T-cell (primary cell): Measurements from ENCODE around the gene PPP1R37. TPM values are rescaled to one million over a fixed set of nuclear protein-coding genes. Genes with fewer than 3 reads are reported as not detected.

ENCODE experiments used
- ATAC-seq, 4 experiments: fragments of 200-7000 bp in 3 of 4; fragments of 150-1000 bp in 1 of 4; cut with Tn5 transposase; replicated peaks in 1 of 4; 1 replicate in 3 of 4; 2 replicates in 1 of 4; pipeline ENCODE4 v1.10.0; 2021; ENCODE audit warnings: moderate library complexity in 3 of 4, mild to moderate bottlenecking in 2 of 4, moderate number of reproducible peaks in 1 of 4
- CTCF ChIA-PET, 2 donors: fragments of 300-600 bp; sonication (Branson Sonifier 250); formaldehyde crosslinking; loops; one replicate each; lab custom pipeline; 2022; ENCODE audit warnings: antibody characterized with exemption in 2 of 2; lab: Charles Lee
- POLR2A ChIA-PET, 2 donors: fragments of 300-600 bp; sonication (Branson Sonifier 250); formaldehyde crosslinking; loops; one replicate each; lab custom pipeline; 2022; ENCODE audit warnings: antibody characterized with exemption in 2 of 2; lab: Charles Lee
- DNase-seq, 35 experiments: peaks; one replicate each; pipeline versions ENCODE4 v3.0.0 to v3.0.0-alpha.2; 2013 to 2023
- H3K27ac ChIP-seq: one replicate; pipeline ENCODE4 v1.5.1; 2013; ENCODE audit warnings: low read length
- H3K27me3 ChIP-seq, 2 experiments: replicated peaks in 1 of 2; 1 replicate in 1 of 2; 2 replicates in 1 of 2; pipeline versions ENCODE4 v1.6.1 to v1.7.0; 2013; ENCODE audit warnings: low read length in 1 of 2, mixed read lengths in 1 of 2; ENCODE audit not compliant: control insufficient read depth in 2 of 2, insufficient read depth in 2 of 2; ENCODE audit errors: extremely low read depth in 1 of 2
- H3K36me3 ChIP-seq, 2 donors: 1 replicate in 1 of 2; 2 replicates in 1 of 2; pipeline versions ENCODE4 v1.6.1 to v1.7.0; 2013; ENCODE audit warnings: low read length in 1 of 2; ENCODE audit not compliant: control insufficient read depth in 2 of 2, insufficient read depth in 1 of 2; ENCODE audit errors: extremely low read depth in 1 of 2
- H3K4me1 ChIP-seq, 2 experiments: 1 replicate in 1 of 2; 2 replicates in 1 of 2; pipeline versions ENCODE4 v1.6.1 to v1.7.0; 2013; ENCODE audit warnings: low read length in 2 of 2, mixed read lengths in 1 of 2; ENCODE audit not compliant: insufficient read depth in 2 of 2, control insufficient read depth in 1 of 2; ENCODE audit errors: extremely low read depth in 1 of 2
- H3K4me3 ChIP-seq, 2 donors: 1 replicate in 1 of 2; 2 replicates in 1 of 2; pipeline versions ENCODE4 v1.5.1 to v1.7.0; 2013; ENCODE audit warnings: mild to moderate bottlenecking in 2 of 2, low read length in 1 of 2, moderate library complexity in 1 of 2; ENCODE audit not compliant: control insufficient read depth in 1 of 2; ENCODE audit errors: extremely low read depth in 1 of 2
- H3K9me3 ChIP-seq: 2 replicates; pipeline ENCODE4 v1.7.0; 2013
- H3K27ac Mint-ChIP-seq, 2 donors: one replicate each; pipeline ENCODE4 v1.8.0; 2020 to 2021; ENCODE audit warnings: mild to moderate bottlenecking in 2 of 2, mixed read lengths in 2 of 2
- H3K27me3 Mint-ChIP-seq, 2 donors: one replicate each; pipeline ENCODE4 v1.8.0; 2021 to 2022; ENCODE audit warnings: mixed read lengths in 2 of 2
- H3K36me3 Mint-ChIP-seq: one replicate; pipeline ENCODE4 v1.8.0; 2021; ENCODE audit warnings: mixed read lengths
- H3K4me1 Mint-ChIP-seq, 3 donors: one replicate each; pipeline ENCODE4 v1.8.0; 2020 to 2022; ENCODE audit warnings: mixed read lengths in 3 of 3, mild to moderate bottlenecking in 1 of 3
- H3K4me3 Mint-ChIP-seq, 3 donors: one replicate each; pipeline ENCODE4 v1.8.0; 2020 to 2022; ENCODE audit warnings: mild to moderate bottlenecking in 3 of 3, mixed read lengths in 3 of 3, moderate library complexity in 3 of 3
- H3K9me3 Mint-ChIP-seq, 3 donors: one replicate each; pipeline ENCODE4 v1.8.0; 2020 to 2022; ENCODE audit warnings: mixed read lengths in 3 of 3
- WGBS: methylation state at CpG from one replicate; pipeline ENCODE4 v1.1.5; 2013; ENCODE audit warnings: missing lambda C conversion rate; ENCODE audit not compliant: insufficient coverage; 5-methylcytosine and 5-hydroxymethylcytosine counted together
- total RNA-seq, 35 experiments: library from RNA in 6 of 35; stranded (reverse) in 6 of 35; fragments of 120-200 nt in 1 of 35; gene quantifications; one replicate each; pipeline versions ENCODE4 v1.2.1 to v1.2.4 and lab custom pipeline; 2013 to 2026

PPP1R37 gene
- total RNA-seq, 5 donors from 2014 or later (not counting 1 experiment from before 2014, with no cell fraction given): 17.2 to 35.2 (median 30.4) TPM

DNA sequence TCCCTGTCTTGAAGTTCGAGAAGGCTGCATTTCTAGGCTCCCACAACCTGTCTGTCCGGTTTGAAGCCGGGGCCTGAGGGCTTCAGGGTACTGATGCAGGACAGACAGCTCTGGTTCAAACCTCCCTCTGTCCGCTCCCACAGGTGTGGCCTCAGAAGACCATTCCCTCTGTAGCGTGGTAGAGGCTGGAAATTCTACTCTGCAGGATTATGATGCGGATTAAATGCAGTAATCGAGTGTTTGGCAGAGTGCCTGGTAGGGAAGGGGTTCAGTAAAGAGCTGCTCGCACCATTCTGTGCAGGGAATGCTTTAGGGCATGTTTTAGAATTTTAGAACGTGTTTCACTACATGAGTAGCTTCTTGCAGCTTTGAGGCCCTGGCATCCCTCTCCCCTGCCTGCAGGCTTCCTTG is 30.5 kb downstream of the PPP1R37 start:
- ChIA-PET POLR2A (no interaction called here), CTCF (no interaction called here)
- Histone ChIP-seq H3K9me3 (no peaks in the 10 kb centered on the region), H3K27me3 (no peaks in the 10 kb centered on the region), H3K27ac (no peak overlapping the region), H3K4me1 (peaks cover 7 to 44% of the 10 kb centered on the region in 2 experiments), H3K36me3 (no peaks in the 10 kb centered on the region), H3K4me3 (no peak overlapping the region)
- H3K4me3 Mint-ChIP-seq: no peak overlapping the region
- no peaks in the 10 kb centered on the region for H3K27me3 Mint-ChIP-seq
- no peak for ATAC-seq
- H3K4me1 Mint-ChIP-seq: peaks cover 50 to 53% (median 53%) of the 10 kb centered on the region in 3 donors
- no peak overlapping the region for H3K27ac Mint-ChIP-seq
- no peak for DNase-seq
- H3K36me3 Mint-ChIP-seq: no peaks in the 10 kb centered on the region
- H3K9me3 Mint-ChIP-seq: no peaks in the 10 kb centered on the region
- WGBS: 97% methylated on average over 7 of the region's 9 CpGs

DNA sequence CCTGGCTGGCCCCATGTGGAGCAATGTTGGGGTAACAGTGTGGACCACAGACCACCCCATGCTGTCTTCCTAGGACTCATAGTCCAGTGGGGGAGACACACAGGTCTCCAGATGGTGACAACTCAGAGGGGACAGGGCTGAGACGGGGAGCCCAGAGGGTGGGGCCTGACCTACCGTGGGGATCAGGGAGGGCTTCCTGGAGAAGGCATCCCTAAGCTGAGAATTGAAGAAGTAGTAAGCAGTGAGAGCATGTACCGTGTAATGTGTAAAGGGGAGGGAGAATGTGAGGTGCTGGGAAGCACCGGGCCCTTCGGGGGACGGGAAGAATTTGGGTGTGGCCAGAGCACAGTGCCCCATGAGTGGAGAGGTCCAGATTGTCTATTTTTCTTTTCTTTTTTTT is 31.0 kb downstream of the PPP1R37 start:
- peak overlapping the region in 1 of 2 donors; percentile 11 for H3K27ac Mint-ChIP-seq
- 85% methylated on average over 3 of the region's 6 CpGs for WGBS
- CTCF ChIA-PET: no interaction called here

GRCh38 chr19:45125360-45125759 is 32.4 kb downstream of the PPP1R37 start:
- no peak for DNase-seq
- H3K36me3 Mint-ChIP-seq: no peaks in the 10 kb centered on the region
- POLR2A ChIA-PET: interaction anchor here in 1 of 2 donors (0.7 kb wide), 1 partner anchor 125 kb away, joined by 3 read pairs; no protein-coding TSS in a partner anchor

More for the DNA sequence above, 31.0 kb downstream of the PPP1R37 start:
- H3K27ac ChIP-seq: no peak overlapping the region
- no peaks in the 10 kb centered on the region for H3K9me3 Mint-ChIP-seq
- H3K27me3 Mint-ChIP-seq: no peaks in the 10 kb centered on the region
- H3K27me3 ChIP-seq: no peaks in the 10 kb centered on the region
- no peak overlapping the region for H3K4me3 ChIP-seq
- H3K36me3 ChIP-seq: no peaks in the 10 kb centered on the region
- no peaks in the 10 kb centered on the region for H3K36me3 Mint-ChIP-seq
- H3K4me1 Mint-ChIP-seq: peaks cover 45 to 48% (median 47%) of the 10 kb centered on the region in 3 donors
- DNase-seq: no peak
- ATAC-seq: no peak
- H3K4me3 Mint-ChIP-seq: no peak overlapping the region
- POLR2A ChIA-PET: no interaction called here
- peaks cover 6 to 38% of the 10 kb centered on the region in 2 experiments for H3K4me1 ChIP-seq
- H3K9me3 ChIP-seq: no peaks in the 10 kb centered on the region

GRCh38 chr19:45125975-45126493 is 33.1 kb downstream of the PPP1R37 start:
- Mint-ChIP-seq H3K27me3 (no peaks in the 10 kb centered on the region), H3K4me1 (peaks cover 29 to 31% (median 30%) of the 10 kb centered on the region in 3 donors), H3K27ac (no peak overlapping the region), H3K9me3 (no peaks in the 10 kb centered on the region), H3K36me3 (no peaks in the 10 kb centered on the region), H3K4me3 (no peak overlapping the region)
- ATAC-seq (peak; percentile 75 to 93 (median 86)), DNase-seq (peak; percentile 25 to 79 (median 60))
- Histone ChIP-seq H3K4me1 (peaks cover 2 to 28% of the 10 kb centered on the region in 2 experiments), H3K36me3 (no peaks in the 10 kb centered on the region), H3K4me3 (no peak overlapping the region), H3K9me3 (no peaks in the 10 kb centered on the region), H3K27ac (no peak overlapping the region), H3K27me3 (no peaks in the 10 kb centered on the region)
- CTCF ChIA-PET: interaction anchor here in 1 of 2 donors (1.2 kb wide), 1 partner anchor 22 kb away, joined by 3 read pairs; no protein-coding TSS in a partner anchor
- 63% methylated on average over 11 of the region's 12 CpGs for WGBS
- POLR2A ChIA-PET: interaction anchor here in 1 of 2 donors (0.6 to 0.7 kb wide), 3 partner anchors 20 to 126 kb away, joined by 3 to 4 read pairs (median 4); no protein-coding TSS in a partner anchor

More at GRCh38 chr19:45125360-45125759, 32.4 kb downstream of the PPP1R37 start:
- ATAC-seq: no peak
- no peak overlapping the region for H3K4me3 ChIP-seq
- H3K27ac ChIP-seq: no peak overlapping the region
- H3K9me3 ChIP-seq: no peaks in the 10 kb centered on the region
- Mint-ChIP-seq H3K27me3 (no peaks in the 10 kb centered on the region), H3K9me3 (no peaks in the 10 kb centered on the region), H3K4me3 (no peak overlapping the region), H3K4me1 (peaks cover 35 to 38% (median 36%) of the 10 kb centered on the region in 3 donors), H3K27ac (no peak overlapping the region)
- peaks cover 2 to 31% of the 10 kb centered on the region in 2 experiments for H3K4me1 ChIP-seq
- H3K27me3 ChIP-seq: no peaks in the 10 kb centered on the region
- no peaks in the 10 kb centered on the region for H3K36me3 ChIP-seq
- CTCF ChIA-PET: interaction anchor here (0.6 to 1.2 kb wide), 4 partner anchors 12 to 87 kb away, joined by 3 read pairs; no protein-coding TSS in a partner anchor
- WGBS: 100% methylated on average over 2 of the region's 9 CpGs

- ChIA-PET CTCF (interaction anchor here in 1 of 2 donors (0.6 kb wide), 1 partner anchor 34 kb away, joined by 5 read pairs; no protein-coding TSS in a partner anchor), POLR2A (no interaction called here)
- Mint-ChIP-seq H3K36me3 (no peaks in the 10 kb centered on the region), H3K27ac (no peak overlapping the region), H3K27me3 (no peaks in the 10 kb centered on the region), H3K9me3 (no peaks in the 10 kb centered on the region), H3K4me3 (no peak overlapping the region), H3K4me1 (peaks cover 23 to 25% (median 24%) of the 10 kb centered on the region in 3 donors)
- ATAC-seq (no peak), DNase-seq (no peak)
- H3K27ac ChIP-seq: no peak overlapping the region
- no peaks in the 10 kb centered on the region for H3K36me3 ChIP-seq
- H3K27me3 ChIP-seq: no peaks in the 10 kb centered on the region
- H3K9me3 ChIP-seq: no peaks in the 10 kb centered on the region
- H3K4me1 ChIP-seq: peaks cover 0 to 22% of the 10 kb centered on the region in 2 experiments
- 78% methylated on average over 2 of the region's 7 CpGs for WGBS
- no peak overlapping the region for H3K4me3 ChIP-seq
Measured at GRCh38 chr19:45126654-45127053, 33.7 kb downstream of the PPP1R37 start.

DNA sequence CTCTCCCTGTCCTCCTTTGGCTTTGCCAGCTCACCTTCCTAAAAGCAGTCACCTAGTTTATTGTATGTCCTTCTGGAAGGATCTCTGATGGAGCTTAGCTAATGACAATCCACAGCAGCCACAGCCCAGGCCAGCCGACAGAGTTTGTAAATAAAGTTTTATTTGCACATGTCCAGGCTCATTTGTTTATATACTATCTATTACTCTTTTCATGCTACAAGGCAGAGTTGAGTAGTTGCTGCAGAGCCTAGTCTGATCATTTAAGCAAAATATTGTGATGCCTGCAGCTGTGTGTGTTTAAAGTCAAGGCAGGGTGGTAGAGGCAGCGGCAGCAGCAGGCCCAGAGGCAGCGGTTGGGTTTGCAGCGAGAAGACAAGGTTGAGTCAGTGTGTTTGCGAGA is 35.2 kb downstream of the PPP1R37 start:
- WGBS: 100% methylated on average over 3 of the region's 5 CpGs
- no peak overlapping the region for H3K4me3 ChIP-seq
- no peak for ATAC-seq
- no peaks in the 10 kb centered on the region for H3K36me3 Mint-ChIP-seq
- no peaks in the 10 kb centered on the region for H3K27me3 ChIP-seq
- no peak overlapping the region for H3K4me3 Mint-ChIP-seq
- ChIA-PET CTCF (interaction anchor here in 1 of 2 donors (0.6 kb wide), 1 partner anchor 298 kb away, joined by 3 read pairs; no protein-coding TSS in a partner anchor), POLR2A (no interaction called here)
- H3K27me3 Mint-ChIP-seq: no peaks in the 10 kb centered on the region
- H3K27ac Mint-ChIP-seq: no peak overlapping the region
- H3K36me3 ChIP-seq: no peaks in the 10 kb centered on the region
- DNase-seq: no peak
- no peak overlapping the region for H3K27ac ChIP-seq
- H3K4me1 ChIP-seq: peaks cover 0 to 10% of the 10 kb centered on the region in 2 experiments
- peaks cover 14 to 18% (median 15%) of the 10 kb centered on the region in 3 donors for H3K4me1 Mint-ChIP-seq
- H3K9me3 Mint-ChIP-seq: no peaks in the 10 kb centered on the region
- no peaks in the 10 kb centered on the region for H3K9me3 ChIP-seq
